ENCODE results near the gene POU2AF3. TPM values are rescaled to one million over a fixed set of nuclear protein-coding genes. Genes with fewer than 3 reads are reported as not detected.

The POU2AF3 gene
- total and polyA plus RNA-seq, 2 donors (not counting 1 experiment from before 2014, with no cell fraction given): 0.51 to 2.1 TPM

DNA sequence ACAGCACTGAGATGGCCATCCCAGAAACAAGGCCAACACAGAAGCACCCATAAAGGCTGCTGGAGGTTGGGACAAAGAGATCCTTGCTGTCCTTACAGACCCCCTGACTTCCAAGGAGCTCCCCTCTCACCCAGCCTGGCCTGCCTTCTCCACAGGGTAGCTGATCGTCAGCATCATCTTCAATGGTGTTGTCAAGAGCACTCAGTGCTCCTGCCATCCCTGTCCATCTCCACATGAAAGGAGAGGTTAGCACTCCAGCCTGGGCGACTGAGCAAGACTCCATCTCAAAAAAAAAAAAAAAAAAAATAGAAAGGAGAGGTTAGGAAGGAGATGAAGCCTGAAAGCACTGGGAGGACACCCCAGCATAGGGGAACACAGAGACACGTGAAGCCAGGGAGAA is 2.1 kb upstream of the POU2AF3 start:
- Histone ChIP-seq H2AFZ (ENCODE audit: insufficient read depth, low read depth, low read length, poor library complexity, severe bottlenecking) (no peak overlapping the region), H3K9me3 (ENCODE audit: control extremely low read depth in 1 of 3, control insufficient read depth in 2 of 3, insufficient read depth in 1 of 3, low read length in 2 of 3) (peaks cover 0 to 3% (median 0%) of the 10 kb centered on the region in 3 donors), H3K9ac (ENCODE audit: low read length) (no peak overlapping the region), H3K4me2 (replicated peaks; ENCODE audit: low read depth, low read length, poor library complexity, severe bottlenecking) (no peak overlapping the region), H3K4me3 (ENCODE audit: control extremely low read depth in 1 of 5, extremely low read depth in 1 of 5, insufficient read depth in 1 of 5, low read depth in 2 of 5, low read length in 4 of 5) (no peak overlapping the region), H3K36me3 (replicated peaks in 1 of 2; ENCODE audit: control extremely low read depth in 1 of 2, control insufficient read depth in 1 of 2, extremely low read depth in 1 of 2, insufficient read depth in 2 of 2, low read length in 1 of 2) (no peaks in the 10 kb centered on the region), H3K79me2 (ENCODE audit: control insufficient read depth, insufficient read depth, low read length) (no peaks in the 10 kb centered on the region), H3K27ac (ENCODE audit: low read length in 2 of 2) (no peak overlapping the region), H4K20me1 (ENCODE audit: control insufficient read depth, insufficient read depth, low read length, poor library complexity, severe bottlenecking) (no peaks in the 10 kb centered on the region), H3K27me3 (replicated peaks in 1 of 4; ENCODE audit: control extremely low read depth in 1 of 4, control insufficient read depth in 3 of 4, insufficient read depth in 4 of 4, low read length in 3 of 4) (peaks cover 0 to 29% (median 9%) of the 10 kb centered on the region in 4 experiments), H3K4me1 (ENCODE audit: control insufficient read depth in 2 of 2, insufficient read depth in 2 of 2, low read length in 2 of 2) (peaks cover 18 to 28% of the 10 kb centered on the region in 2 donors)
- 100% methylated on average over 2 of the region's 3 CpGs for WGBS (ENCODE audit: insufficient coverage)
- ChIA-PET CTCF (interaction anchor here (0.8 to 6.7 kb wide), 5 partner anchors 13 to 133 kb away, joined by 3 to 42 read pairs (median 4); no protein-coding TSS in a partner anchor), POLR2A (interaction anchor here (0.7 kb wide), 1 partner anchor 27 kb away, joined by 3 read pairs; no protein-coding TSS in a partner anchor)
- Mint-ChIP-seq H3K27ac (no peak overlapping the region), H3K9me3 (ENCODE audit: insufficient read depth) (no peaks in the 10 kb centered on the region), H3K4me1 (peaks cover 17% of the 10 kb centered on the region), H3K27me3 (peaks cover 12% of the 10 kb centered on the region), H3K4me3 (no peak overlapping the region)
- TF ChIP-seq EZH2 (IDR thresholded peaks at IDR 0.05; ENCODE audit: borderline replicate concordance, insufficient read depth, low read depth, low read length, poor library complexity, severe bottlenecking): no peak
- TF ChIP-seq, protein P1, sequence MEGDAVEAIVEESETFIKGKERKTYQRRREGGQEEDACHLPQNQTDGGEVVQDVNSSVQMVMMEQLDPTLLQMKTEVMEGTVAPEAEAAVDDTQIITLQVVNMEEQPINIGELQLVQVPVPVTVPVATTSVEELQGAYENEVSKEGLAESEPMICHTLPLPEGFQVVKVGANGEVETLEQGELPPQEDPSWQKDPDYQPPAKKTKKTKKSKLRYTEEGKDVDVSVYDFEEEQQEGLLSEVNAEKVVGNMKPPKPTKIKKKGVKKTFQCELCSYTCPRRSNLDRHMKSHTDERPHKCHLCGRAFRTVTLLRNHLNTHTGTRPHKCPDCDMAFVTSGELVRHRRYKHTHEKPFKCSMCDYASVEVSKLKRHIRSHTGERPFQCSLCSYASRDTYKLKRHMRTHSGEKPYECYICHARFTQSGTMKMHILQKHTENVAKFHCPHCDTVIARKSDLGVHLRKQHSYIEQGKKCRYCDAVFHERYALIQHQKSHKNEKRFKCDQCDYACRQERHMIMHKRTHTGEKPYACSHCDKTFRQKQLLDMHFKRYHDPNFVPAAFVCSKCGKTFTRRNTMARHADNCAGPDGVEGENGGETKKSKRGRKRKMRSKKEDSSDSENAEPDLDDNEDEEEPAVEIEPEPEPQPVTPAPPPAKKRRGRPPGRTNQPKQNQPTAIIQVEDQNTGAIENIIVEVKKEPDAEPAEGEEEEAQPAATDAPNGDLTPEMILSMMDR (IDR thresholded peaks at IDR 0.05): no peak
- intact Hi-C loops (cut with micrococcal nuclease): no loop called here
- no peak for DNase-seq
- no peak for ATAC-seq (ENCODE audit: low read depth)

DNA sequence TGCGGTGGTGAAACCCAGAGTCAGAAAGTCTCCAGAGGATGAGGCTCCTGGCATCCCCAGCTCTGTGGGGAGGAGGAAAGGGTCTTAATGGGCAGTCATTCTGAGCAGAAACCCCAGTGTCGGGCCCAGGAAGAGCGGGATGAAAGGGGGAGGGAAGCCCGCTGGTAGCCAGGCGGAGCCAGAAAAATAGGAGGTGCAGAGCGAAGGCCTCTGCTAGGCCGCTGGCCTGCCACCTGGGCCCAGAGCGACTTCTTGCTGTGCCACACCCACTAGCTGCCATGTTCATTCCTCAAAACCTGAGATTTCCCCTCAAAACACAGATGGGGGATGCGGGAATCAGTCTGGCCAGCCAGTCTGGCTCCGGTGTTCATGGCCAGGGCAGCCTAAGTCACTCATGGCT is 650 bp upstream of the POU2AF3 start:
- Mint-ChIP-seq H3K27ac (no peak overlapping the region), H3K27me3 (peaks cover 12% of the 10 kb centered on the region), H3K4me1 (peaks cover 30% of the 10 kb centered on the region), H3K4me3 (peak overlapping the region; percentile 76), H3K9me3 (ENCODE audit: insufficient read depth) (no peaks in the 10 kb centered on the region)
- peaks cover 31 to 43% of the 10 kb centered on the region in 2 donors for H3K4me1 ChIP-seq (ENCODE audit: control insufficient read depth in 2 of 2, insufficient read depth in 2 of 2, low read length in 2 of 2)
- DNase-seq: no peak
- no peaks in the 10 kb centered on the region for H3K36me3 ChIP-seq (replicated peaks in 1 of 2; ENCODE audit: control extremely low read depth in 1 of 2, control insufficient read depth in 1 of 2, extremely low read depth in 1 of 2, insufficient read depth in 2 of 2, low read length in 1 of 2)
- no peak overlapping the region for H3K27ac ChIP-seq (ENCODE audit: low read length in 2 of 2)
- H3K9me3 ChIP-seq (ENCODE audit: control extremely low read depth in 1 of 3, control insufficient read depth in 2 of 3, insufficient read depth in 1 of 3, low read length in 2 of 3): peaks cover 0 to 3% (median 0%) of the 10 kb centered on the region in 3 donors
- H3K4me3 ChIP-seq (ENCODE audit: control extremely low read depth in 1 of 5, extremely low read depth in 1 of 5, insufficient read depth in 1 of 5, low read depth in 2 of 5, low read length in 4 of 5): no peak overlapping the region
- no peak overlapping the region for H3K9ac ChIP-seq (ENCODE audit: low read length)
- WGBS (ENCODE audit: insufficient coverage): 98% methylated on average over 7 of the region's 10 CpGs
- ATAC-seq (ENCODE audit: low read depth): no peak
- no peak overlapping the region for H2AFZ ChIP-seq (ENCODE audit: insufficient read depth, low read depth, low read length, poor library complexity, severe bottlenecking)
- H4K20me1 ChIP-seq (ENCODE audit: control insufficient read depth, insufficient read depth, low read length, poor library complexity, severe bottlenecking): no peaks in the 10 kb centered on the region
- intact Hi-C loops (cut with micrococcal nuclease): loop anchor here (2.0 kb wide), 1 partner anchor 15 kb away; no protein-coding TSS in a partner anchor
- ChIA-PET POLR2A (no interaction called here), CTCF (interaction anchor here (3.4 to 6.7 kb wide), 4 partner anchors 15 to 132 kb away, joined by 14 to 42 read pairs (median 28); no protein-coding TSS in a partner anchor)
- TF ChIP-seq, protein P1 (IDR thresholded peaks at IDR 0.05): no peak
- TF ChIP-seq EZH2 (IDR thresholded peaks at IDR 0.05; ENCODE audit: borderline replicate concordance, insufficient read depth, low read depth, low read length, poor library complexity, severe bottlenecking): no peak
- no peaks in the 10 kb centered on the region for H3K79me2 ChIP-seq (ENCODE audit: control insufficient read depth, insufficient read depth, low read length)
- no peak overlapping the region for H3K4me2 ChIP-seq (replicated peaks; ENCODE audit: low read depth, low read length, poor library complexity, severe bottlenecking)
- peaks cover 0 to 29% (median 9%) of the 10 kb centered on the region in 4 experiments for H3K27me3 ChIP-seq (replicated peaks in 1 of 4; ENCODE audit: control extremely low read depth in 1 of 4, control insufficient read depth in 3 of 4, insufficient read depth in 4 of 4, low read length in 3 of 4)
